HepG2 (cell line): ENCODE data around the gene ZNF79. TPM values are rescaled to one million over a fixed set of nuclear protein-coding genes. Genes with fewer than 3 reads are reported as not detected.

Source experiments
- ATF4 ChIP-seq, 2 experiments: fragments of 450-650 bp in 1 of 2; sonication (generic) in 1 of 2; formaldehyde crosslinking; IDR thresholded peaks; 2 replicates each; pipeline versions ENCODE4 v1.5.0 to v1.8.0; 2020 to 2022; ENCODE audit warnings: mild to moderate bottlenecking in 1 of 2, missing genetic modification reagents in 1 of 2
- DMTF1 ChIP-seq: sonication (generic); formaldehyde crosslinking; IDR thresholded peaks from 2 replicates; pipeline ENCODE4 v1.4.0; 2020; ENCODE audit warnings: mild to moderate bottlenecking, missing genetic modification reagents
- DNMT1 ChIP-seq: sonication (generic); formaldehyde crosslinking; IDR thresholded peaks from 2 replicates; pipeline ENCODE4 v1.5.1; 2020; ENCODE audit warnings: mild to moderate bottlenecking, missing genetic modification reagents
- FOXO1 ChIP-seq: sonication (generic); formaldehyde crosslinking; IDR thresholded peaks from 2 replicates; pipeline ENCODE4 v1.4.0; 2020; ENCODE audit warnings: missing genetic modification reagents
- GPN1 ChIP-seq: sonication (generic); formaldehyde crosslinking; IDR thresholded peaks from 2 replicates; pipeline ENCODE4 v1.5.1; 2020; ENCODE audit warnings: missing genetic modification reagents, borderline replicate concordance
- HMG20A ChIP-seq: IDR thresholded peaks from 2 replicates; pipeline ENCODE4 v1.6.1; 2016; ENCODE audit warnings: borderline replicate concordance
- KDM4B ChIP-seq: sonication (generic); formaldehyde crosslinking; IDR thresholded peaks from 2 replicates; pipeline ENCODE4 v1.4.0; 2020; ENCODE audit warnings: missing genetic modification reagents
- KLF15 ChIP-seq: sonication (generic); formaldehyde crosslinking; IDR thresholded peaks from 2 replicates; pipeline ENCODE4 v1.8.1; 2023; ENCODE audit warnings: borderline replicate concordance, mild to moderate bottlenecking, inconsistent platforms, missing genetic modification reagents, mixed read lengths
- MTERF4 ChIP-seq: sonication (generic); formaldehyde crosslinking; IDR thresholded peaks from 2 replicates; pipeline ENCODE4 v1.8.0; 2023; ENCODE audit warnings: mild to moderate bottlenecking, missing genetic modification reagents
- PITX1 ChIP-seq: sonication (generic); formaldehyde crosslinking; IDR thresholded peaks from 2 replicates; pipeline ENCODE4 v1.5.1; 2020; ENCODE audit warnings: mild to moderate bottlenecking, missing genetic modification reagents
- PREB ChIP-seq: sonication (generic); formaldehyde crosslinking; IDR thresholded peaks from 2 replicates; pipeline ENCODE4 v1.4.0; 2020; ENCODE audit warnings: missing genetic modification reagents
- SALL1 ChIP-seq: sonication (generic); formaldehyde crosslinking; IDR thresholded peaks from 2 replicates; pipeline ENCODE4 v1.8.0; 2022; ENCODE audit warnings: mild to moderate bottlenecking, missing genetic modification reagents
- SETDB1 ChIP-seq: sonication (generic); formaldehyde crosslinking; IDR thresholded peaks from 2 replicates; pipeline ENCODE4 v1.5.1; 2020; ENCODE audit warnings: missing genetic modification reagents, mild to moderate bottlenecking, borderline replicate concordance
- STAT5B ChIP-seq: sonication (generic); formaldehyde crosslinking; IDR thresholded peaks from 2 replicates; pipeline ENCODE4 v1.4.0; 2020; ENCODE audit warnings: missing genetic modification reagents
- ZFP1 ChIP-seq: IDR thresholded peaks from 2 replicates; pipeline ENCODE4 v1.6.1; 2016
- ZFP36L1 ChIP-seq: sonication (generic); formaldehyde crosslinking; IDR thresholded peaks from 2 replicates; pipeline ENCODE4 v1.8.0; 2022; ENCODE audit warnings: mild to moderate bottlenecking, missing genetic modification reagents, moderate library complexity
- ZNF24 ChIP-seq: fragments of 450-650 bp; IDR thresholded peaks from 2 replicates; pipeline ENCODE4 v1.6.1; 2017; ENCODE audit warnings: antibody characterized with exemption, mild to moderate bottlenecking
- ZNF280B ChIP-seq: sonication (generic); formaldehyde crosslinking; IDR thresholded peaks from 2 replicates; pipeline ENCODE4 v1.5.0; 2020; ENCODE audit warnings: missing genetic modification reagents, mild to moderate bottlenecking, borderline replicate concordance
- ZNF337 ChIP-seq: sonication (generic); formaldehyde crosslinking; IDR thresholded peaks from 2 replicates; pipeline ENCODE4 v1.5.1; 2020; ENCODE audit warnings: missing genetic modification reagents, low read depth, mild to moderate bottlenecking, borderline replicate concordance
- ZNF382 ChIP-seq: sonication (generic); formaldehyde crosslinking; IDR thresholded peaks from 2 replicates; pipeline ENCODE4 v1.5.0; 2020; ENCODE audit warnings: missing genetic modification reagents, mild to moderate bottlenecking, borderline replicate concordance
- ZNF556 ChIP-seq: sonication (generic); formaldehyde crosslinking; IDR thresholded peaks from 2 replicates; pipeline ENCODE4 v1.4.0; 2020; ENCODE audit warnings: mild to moderate bottlenecking, missing genetic modification reagents, borderline replicate concordance
- ZNF564 ChIP-seq: sonication (generic); formaldehyde crosslinking; IDR thresholded peaks from 2 replicates; pipeline ENCODE4 v1.8.1; 2023; ENCODE audit warnings: mild to moderate bottlenecking, missing genetic modification reagents
- ZNF576 ChIP-seq: sonication (generic); formaldehyde crosslinking; IDR thresholded peaks from 2 replicates; pipeline ENCODE4 v1.4.0; 2020; ENCODE audit warnings: mild to moderate bottlenecking, missing genetic modification reagents
- polyA plus RNA-seq, 8 experiments: library from polyadenylated mRNA; depleted of rRNA in 3 of 8; stranded (reverse) in 7 of 8; unstranded in 1 of 8; fragments of >200 nt; fragmentation: Illumina TruSeq in 4 of 8; extraction: Trizol in 4 of 8; gene quantifications; 2 replicates each; pipeline versions ENCODE4 v1.2.1 to v1.2.3, GENCODE V29; 2011 to 2016; ENCODE audit warnings: low read depth in 4 of 8, missing spikeins in 1 of 8, mixed read lengths in 1 of 8; ENCODE audit not compliant: insufficient read depth in 1 of 8
- total RNA-seq, 5 experiments: library from RNA; depleted of rRNA; stranded (reverse); fragments of >200 nt; fragmentation: Illumina TruSeq; extraction: Trizol; gene quantifications; 2 replicates each; pipeline ENCODE4 v1.2.3, GENCODE V29; 2016; ENCODE audit warnings: low read depth in 1 of 5

ZNF79 gene
- total and polyA plus RNA-seq, 2 of the 13 experiments (the other 11 are each of a cell fraction or from before 2014, with no cell fraction given): 3.7 to 8.1 TPM

- TF ChIP-seq HMG20A: no peak
- no peak for TF ChIP-seq KDM4B (CRISPR knock-in tag)
- peak; percentile 14; the same call in 1 of the 2 replicates for TF ChIP-seq FOXO1 (CRISPR knock-in tag)
- TF ChIP-seq ZNF24: no peak
- TF ChIP-seq PREB: no peak
- TF ChIP-seq KLF15 (CRISPR knock-in tag): no peak
- no peak for TF ChIP-seq GPN1 (CRISPR knock-in tag)
- no peak for TF ChIP-seq ZNF382 (CRISPR knock-in tag)
- TF ChIP-seq ZFP36L1: no peak
- TF ChIP-seq ZNF337 (CRISPR knock-in tag): no peak
- TF ChIP-seq ZFP1 (CRISPR knock-in tag): no peak
- TF ChIP-seq SETDB1 (CRISPR knock-in tag): no peak
- TF ChIP-seq DNMT1 (CRISPR knock-in tag): 0 out of 2 replicates have a peak, but pooled peaks have one; percentile 33
- TF ChIP-seq ATF4 (CRISPR knock-in tag; IDR thresholded peaks at IDR 0.05): 0 out of 4 replicates have a peak, but pooled peaks of 1 of the 2 experiments have one; percentile 27
- no peak for TF ChIP-seq PITX1
- TF ChIP-seq STAT5B (CRISPR knock-in tag): no peak
- TF ChIP-seq ZNF556 (CRISPR knock-in tag): no peak
- TF ChIP-seq ZNF280B (CRISPR knock-in tag): no peak
- TF ChIP-seq DMTF1 (CRISPR knock-in tag): no peak
- TF ChIP-seq ZNF576 (CRISPR knock-in tag): no peak
- peak; percentile 59 for TF ChIP-seq SALL1
- no peak for TF ChIP-seq ZNF564 (CRISPR knock-in tag)
- TF ChIP-seq MTERF4 (CRISPR knock-in tag): no peak
Measured at GRCh38 chr9:127396808-127397645, 27.2 kb upstream of the ZNF79 start, which contains the start of gene SLC2A8 (continued).
